C4-2B (cell line): ENCODE results near the gene SMPX.

Experiments used
- CTCF ChIP-seq: fragments of 450-650 bp; conservative IDR thresholded peaks from 2 replicates; pipeline ENCODE4 v1.5.1; 2017; ENCODE audit warnings: mild to moderate bottlenecking
- ZFX ChIP-seq: fragments of 450-650 bp; IDR thresholded peaks from 2 replicates; pipeline ENCODE4 v1.6.1; 2017

- TF ChIP-seq ZFX (no peak), CTCF (no peak)
Observed at GRCh38 chrX:21683941-21684340, 74.0 kb downstream of the SMPX start.
